K562 (cell line): ENCODE data around the gene KRT5. TPM values are rescaled to one million over a fixed set of nuclear protein-coding genes. Genes with fewer than 3 reads are reported as not detected.

Experiments used
- HMG20A ChIP-seq: fragments of 450-650 bp; formaldehyde crosslinking; conservative IDR thresholded peaks from 2 replicates; pipeline ENCODE4 v1.4.0; 2020; ENCODE audit warnings: mild to moderate bottlenecking, mixed read lengths
- MCM5 ChIP-seq: fragments of 450-650 bp; IDR thresholded peaks from 2 replicates; pipeline ENCODE4 v1.6.1; 2016; ENCODE audit warnings: low read depth
- PTBP1 ChIP-seq: fragments of 200-400 bp; formaldehyde crosslinking; IDR thresholded peaks from 2 replicates; pipeline ENCODE4 v1.6.1; 2017; ENCODE audit warnings: low read depth, low read length
- RAD21 ChIP-seq, 2 experiments: fragments of 250-450 bp in 1 of 2; fragments of 450-650 bp in 1 of 2; sonication (Bioruptor Pico) in 1 of 2; formaldehyde crosslinking in 1 of 2; IDR thresholded peaks in 1 of 2; conservative IDR thresholded peaks in 1 of 2; 2 replicates each; pipeline versions ENCODE4 v1.4.0 to v1.8.0; 2020 to 2022; ENCODE audit warnings: mild to moderate bottlenecking in 2 of 2, moderate library complexity in 1 of 2
- RFX1 ChIP-seq: fragments of 450-650 bp; IDR thresholded peaks from 2 replicates; pipeline ENCODE4 v1.6.1; 2016; ENCODE audit warnings: mild to moderate bottlenecking, moderate library complexity
- SRSF9 ChIP-seq: fragments of 200-400 bp; formaldehyde crosslinking; IDR thresholded peaks from 2 replicates; pipeline ENCODE4 v1.6.1; 2017; ENCODE audit warnings: low read depth, low read length, borderline replicate concordance
- polyA plus RNA-seq, 8 experiments: library from polyadenylated mRNA; depleted of rRNA in 4 of 8; stranded (reverse) in 5 of 8; unstranded in 3 of 8; fragments of >200 nt; fragmentation: Nextera tagmentation in 2 of 8; fragmentation: Illumina TruSeq in 1 of 8; extraction: Ambion mirVana in 2 of 8; extraction: Trizol in 1 of 8; gene quantifications; 2 replicates each; pipeline versions ENCODE4 v1.2.1 to v1.2.3, GENCODE V29; 2011 to 2014; ENCODE audit warnings: inconsistent platforms in 1 of 8, missing spikeins in 1 of 8
- total RNA-seq, 7 experiments: library from RNA; depleted of rRNA in 6 of 7; stranded (reverse); fragments of >200 nt in 6 of 7; fragmentation: Illumina TruSeq in 2 of 7; extraction: Trizol in 2 of 7; gene quantifications; 2 replicates each; pipeline versions ENCODE4 v1.2.1 to v1.2.3, GENCODE V29; 2011 to 2021; ENCODE audit warnings: low replicate concordance in 1 of 7
- TF ChIP-seq, protein P1 (sequence below), 2 experiments: fragments of 450-650 bp in 1 of 2; sonication (generic) in 1 of 2; formaldehyde crosslinking in 1 of 2; IDR thresholded peaks; 2 replicates each; pipeline versions ENCODE4 v1.7.1 to v1.9.0; 2016 to 2022; ENCODE audit warnings: inconsistent platforms in 1 of 2, mild to moderate bottlenecking in 1 of 2, missing genetic modification reagents in 1 of 2
- TF ChIP-seq, protein P2 (sequence below): fragments of 450-650 bp; IDR thresholded peaks from 2 replicates; pipeline ENCODE4 v1.6.1; 2016; ENCODE audit warnings: low read depth, mild to moderate bottlenecking, moderate library complexity
- TF ChIP-seq, protein P3 (sequence below): sonication (generic); formaldehyde crosslinking; IDR thresholded peaks from 2 replicates; pipeline ENCODE4 v1.8.1; 2023; ENCODE audit warnings: mild to moderate bottlenecking, missing genetic modification reagents
- TF ChIP-seq, protein P4 (sequence below): sonication (generic); formaldehyde crosslinking; IDR thresholded peaks from 2 replicates; pipeline ENCODE4 v1.9.0; 2022; ENCODE audit warnings: mild to moderate bottlenecking, missing genetic modification reagents
- TF ChIP-seq, protein P5 (sequence below): sonication (generic); formaldehyde crosslinking; IDR thresholded peaks from 2 replicates; pipeline ENCODE4 v1.8.0; 2022; ENCODE audit warnings: mild to moderate bottlenecking, missing genetic modification reagents, borderline replicate concordance

Gene KRT5
- total and polyA plus RNA-seq, 9 of the 15 experiments (the other 6 are each of a cell fraction or from before 2014, with no cell fraction given): 0.32 TPM; not detected in 8

DNA sequence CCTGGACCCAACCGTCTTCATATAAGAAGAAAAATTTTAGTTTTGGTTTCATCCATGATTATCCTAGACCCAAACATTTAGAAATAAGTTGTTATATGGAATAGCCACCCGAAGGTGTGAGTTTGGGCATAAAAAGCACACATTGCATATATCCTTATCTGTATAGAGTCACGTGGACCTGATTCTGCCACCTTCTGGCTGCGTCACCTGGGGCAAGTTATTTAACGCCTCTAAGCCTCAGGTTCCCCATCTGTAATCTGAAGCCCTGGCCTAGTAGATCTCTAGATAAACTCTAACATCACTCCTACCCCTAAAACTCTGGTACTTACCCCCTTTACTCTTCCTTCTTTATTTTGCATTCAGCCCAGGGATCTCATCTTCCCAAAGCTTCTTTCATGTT, 14.3 kb upstream of the KRT5 start (continued):
- TF ChIP-seq, protein P1, sequence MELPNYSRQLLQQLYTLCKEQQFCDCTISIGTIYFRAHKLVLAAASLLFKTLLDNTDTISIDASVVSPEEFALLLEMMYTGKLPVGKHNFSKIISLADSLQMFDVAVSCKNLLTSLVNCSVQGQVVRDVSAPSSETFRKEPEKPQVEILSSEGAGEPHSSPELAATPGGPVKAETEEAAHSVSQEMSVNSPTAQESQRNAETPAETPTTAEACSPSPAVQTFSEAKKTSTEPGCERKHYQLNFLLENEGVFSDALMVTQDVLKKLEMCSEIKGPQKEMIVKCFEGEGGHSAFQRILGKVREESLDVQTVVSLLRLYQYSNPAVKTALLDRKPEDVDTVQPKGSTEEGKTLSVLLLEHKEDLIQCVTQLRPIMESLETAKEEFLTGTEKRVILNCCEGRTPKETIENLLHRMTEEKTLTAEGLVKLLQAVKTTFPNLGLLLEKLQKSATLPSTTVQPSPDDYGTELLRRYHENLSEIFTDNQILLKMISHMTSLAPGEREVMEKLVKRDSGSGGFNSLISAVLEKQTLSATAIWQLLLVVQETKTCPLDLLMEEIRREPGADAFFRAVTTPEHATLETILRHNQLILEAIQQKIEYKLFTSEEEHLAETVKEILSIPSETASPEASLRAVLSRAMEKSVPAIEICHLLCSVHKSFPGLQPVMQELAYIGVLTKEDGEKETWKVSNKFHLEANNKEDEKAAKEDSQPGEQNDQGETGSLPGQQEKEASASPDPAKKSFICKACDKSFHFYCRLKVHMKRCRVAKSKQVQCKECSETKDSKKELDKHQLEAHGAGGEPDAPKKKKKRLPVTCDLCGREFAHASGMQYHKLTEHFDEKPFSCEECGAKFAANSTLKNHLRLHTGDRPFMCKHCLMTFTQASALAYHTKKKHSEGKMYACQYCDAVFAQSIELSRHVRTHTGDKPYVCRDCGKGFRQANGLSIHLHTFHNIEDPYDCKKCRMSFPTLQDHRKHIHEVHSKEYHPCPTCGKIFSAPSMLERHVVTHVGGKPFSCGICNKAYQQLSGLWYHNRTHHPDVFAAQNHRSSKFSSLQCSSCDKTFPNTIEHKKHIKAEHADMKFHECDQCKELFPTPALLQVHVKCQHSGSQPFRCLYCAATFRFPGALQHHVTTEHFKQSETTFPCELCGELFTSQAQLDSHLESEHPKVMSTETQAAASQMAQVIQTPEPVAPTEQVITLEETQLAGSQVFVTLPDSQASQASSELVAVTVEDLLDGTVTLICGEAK (IDR thresholded peaks at IDR 0.05): no peak
- TF ChIP-seq, protein P1 (CRISPR knock-in tag; IDR thresholded peaks at IDR 0.05): no peak
- TF ChIP-seq, protein P2, sequence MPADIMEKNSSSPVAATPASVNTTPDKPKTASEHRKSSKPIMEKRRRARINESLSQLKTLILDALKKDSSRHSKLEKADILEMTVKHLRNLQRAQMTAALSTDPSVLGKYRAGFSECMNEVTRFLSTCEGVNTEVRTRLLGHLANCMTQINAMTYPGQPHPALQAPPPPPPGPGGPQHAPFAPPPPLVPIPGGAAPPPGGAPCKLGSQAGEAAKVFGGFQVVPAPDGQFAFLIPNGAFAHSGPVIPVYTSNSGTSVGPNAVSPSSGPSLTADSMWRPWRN: no peak
- TF ChIP-seq, protein P3, sequence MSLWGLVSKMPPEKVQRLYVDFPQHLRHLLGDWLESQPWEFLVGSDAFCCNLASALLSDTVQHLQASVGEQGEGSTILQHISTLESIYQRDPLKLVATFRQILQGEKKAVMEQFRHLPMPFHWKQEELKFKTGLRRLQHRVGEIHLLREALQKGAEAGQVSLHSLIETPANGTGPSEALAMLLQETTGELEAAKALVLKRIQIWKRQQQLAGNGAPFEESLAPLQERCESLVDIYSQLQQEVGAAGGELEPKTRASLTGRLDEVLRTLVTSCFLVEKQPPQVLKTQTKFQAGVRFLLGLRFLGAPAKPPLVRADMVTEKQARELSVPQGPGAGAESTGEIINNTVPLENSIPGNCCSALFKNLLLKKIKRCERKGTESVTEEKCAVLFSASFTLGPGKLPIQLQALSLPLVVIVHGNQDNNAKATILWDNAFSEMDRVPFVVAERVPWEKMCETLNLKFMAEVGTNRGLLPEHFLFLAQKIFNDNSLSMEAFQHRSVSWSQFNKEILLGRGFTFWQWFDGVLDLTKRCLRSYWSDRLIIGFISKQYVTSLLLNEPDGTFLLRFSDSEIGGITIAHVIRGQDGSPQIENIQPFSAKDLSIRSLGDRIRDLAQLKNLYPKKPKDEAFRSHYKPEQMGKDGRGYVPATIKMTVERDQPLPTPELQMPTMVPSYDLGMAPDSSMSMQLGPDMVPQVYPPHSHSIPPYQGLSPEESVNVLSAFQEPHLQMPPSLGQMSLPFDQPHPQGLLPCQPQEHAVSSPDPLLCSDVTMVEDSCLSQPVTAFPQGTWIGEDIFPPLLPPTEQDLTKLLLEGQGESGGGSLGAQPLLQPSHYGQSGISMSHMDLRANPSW (CRISPR knock-in tag): no peak
- TF ChIP-seq PTBP1 (no peak), MCM5 (no peak), HMG20A (CRISPR knock-in tag) (no peak), RFX1 (no peak), RAD21 (CRISPR knock-in tag; conservative IDR thresholded peaks at IDR 0.05 in 1 of 2, IDR thresholded peaks at IDR 0.05 in 1 of 2) (peak in 1 of 2 experiments; percentile 28; a peak in 2 of 4 replicates), SRSF9 (no peak)
- TF ChIP-seq, protein P4, sequence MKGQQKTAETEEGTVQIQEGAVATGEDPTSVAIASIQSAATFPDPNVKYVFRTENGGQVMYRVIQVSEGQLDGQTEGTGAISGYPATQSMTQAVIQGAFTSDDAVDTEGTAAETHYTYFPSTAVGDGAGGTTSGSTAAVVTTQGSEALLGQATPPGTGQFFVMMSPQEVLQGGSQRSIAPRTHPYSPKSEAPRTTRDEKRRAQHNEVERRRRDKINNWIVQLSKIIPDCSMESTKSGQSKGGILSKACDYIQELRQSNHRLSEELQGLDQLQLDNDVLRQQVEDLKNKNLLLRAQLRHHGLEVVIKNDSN (CRISPR knock-in tag): peak; percentile 52
- TF ChIP-seq, protein P5, sequence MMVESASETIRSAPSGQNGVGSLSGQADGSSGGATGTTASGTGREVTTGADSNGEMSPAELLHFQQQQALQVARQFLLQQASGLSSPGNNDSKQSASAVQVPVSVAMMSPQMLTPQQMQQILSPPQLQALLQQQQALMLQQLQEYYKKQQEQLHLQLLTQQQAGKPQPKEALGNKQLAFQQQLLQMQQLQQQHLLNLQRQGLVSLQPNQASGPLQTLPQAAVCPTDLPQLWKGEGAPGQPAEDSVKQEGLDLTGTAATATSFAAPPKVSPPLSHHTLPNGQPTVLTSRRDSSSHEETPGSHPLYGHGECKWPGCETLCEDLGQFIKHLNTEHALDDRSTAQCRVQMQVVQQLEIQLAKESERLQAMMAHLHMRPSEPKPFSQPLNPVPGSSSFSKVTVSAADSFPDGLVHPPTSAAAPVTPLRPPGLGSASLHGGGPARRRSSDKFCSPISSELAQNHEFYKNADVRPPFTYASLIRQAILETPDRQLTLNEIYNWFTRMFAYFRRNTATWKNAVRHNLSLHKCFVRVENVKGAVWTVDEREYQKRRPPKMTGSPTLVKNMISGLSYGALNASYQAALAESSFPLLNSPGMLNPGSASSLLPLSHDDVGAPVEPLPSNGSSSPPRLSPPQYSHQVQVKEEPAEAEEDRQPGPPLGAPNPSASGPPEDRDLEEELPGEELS (CRISPR knock-in tag): no peak
